Psoas muscle (tissue), 8 donors: Measurements from ENCODE around the gene ELOA. TPM values are rescaled to one million over a fixed set of nuclear protein-coding genes. Genes with fewer than 3 reads are reported as not detected.

ENCODE experiments used
- ATAC-seq, 4 donors: fragments of 200-7000 bp; cut with Tn5 transposase; one replicate each; pipeline ENCODE4 v1.9.1; 2020; ENCODE audit warnings: moderate library complexity in 3 of 4, mild to moderate bottlenecking in 2 of 4
- DNase-seq, 2 donors: peaks; one replicate each; pipeline ENCODE4 v3.0.0-alpha.2; 2020
- H3K27ac ChIP-seq: fragments of 200-600 bp; one replicate; pipeline ENCODE4 v1.8.0; 2022
- H3K27me3 ChIP-seq, 3 donors: fragments of 200-600 bp in 1 of 3; one replicate each; pipeline versions ENCODE4 v1.6.1 to v1.8.0; 2013 to 2022; ENCODE audit warnings: low read length in 2 of 3, mild to moderate bottlenecking in 2 of 3, moderate library complexity in 1 of 3; ENCODE audit not compliant: insufficient read depth in 3 of 3
- H3K36me3 ChIP-seq, 2 donors: fragments of 200-600 bp in 1 of 2; one replicate each; pipeline versions ENCODE4 v1.6.1 to v1.8.0; 2013 to 2022; ENCODE audit warnings: low read depth in 1 of 2, mild to moderate bottlenecking in 1 of 2, moderate library complexity in 1 of 2; ENCODE audit not compliant: insufficient read depth in 1 of 2
- H3K4me1 ChIP-seq: fragments of 200-600 bp; one replicate; pipeline ENCODE4 v1.8.0; 2022
- H3K4me3 ChIP-seq: fragments of 200-600 bp; one replicate; pipeline ENCODE4 v1.8.0; 2022; ENCODE audit warnings: mild to moderate bottlenecking
- H3K9me3 ChIP-seq: fragments of 200-600 bp; one replicate; pipeline ENCODE4 v1.8.0; 2022
- WGBS, 3 donors: extraction: QIAGEN DNeasy Blood & Tissue Kit; methylation state at CpG; one replicate each; pipeline versions ENCODE4 v1.1.6 to v1.1.7; 2013; 5-methylcytosine and 5-hydroxymethylcytosine counted together
- intact Hi-C, 2 donors: fragments of 100-400 bp; cut with DNase I; formaldehyde crosslinking; loops; one replicate each; pipeline versions ENCODE4 v1.11.0 to v1.14.2; 2022
- long read RNA-seq, 2 donors: library from polyadenylated mRNA; unstranded; transcript quantifications; one replicate each; pipeline ENCODE4 v2.0.0, GENCODE V29; 2021
- polyA plus RNA-seq, 3 donors: library from polyadenylated mRNA; stranded (reverse); fragments of 200-250 nt; gene quantifications; one replicate each; pipeline ENCODE4 v1.2.3, GENCODE V29; 2013
- total RNA-seq, 4 donors: library from RNA; stranded (reverse); fragmentation: NEBNext Ultra II Directional in 2 of 4; extraction: Animal tissue kit (Norgen Biotek cat#: 25700) in 2 of 4; gene quantifications; one replicate each; pipeline versions ENCODE4 v1.2.1 to v1.2.4, GENCODE V29; 2021 to 2023
- TF ChIP-seq, protein P1 (sequence below): fragments of 200-600 bp; IDR thresholded peaks from one replicate; pipeline ENCODE4 v1.8.0; 2022; ENCODE audit warnings: antibody characterized with exemption
- donor health status: healthy with polysubstance abuse.
- donor health status: DM: no; HTN: no; CAD: no; lungs with moderate emphysema.
- donor health status: Bipolar disorder and iron deficiency.
- donor health status: healthy.
- donor health status: DM: yes; HTN: yes; CAD: no.
- donor health status: DM: no; HTN: no; CAD: no.
- donor health status: DM: no; HTN: no; CAD: no.
- donor health status: DM: yes; HTN: yes; CAD: no.

Gene ELOA, protein sequence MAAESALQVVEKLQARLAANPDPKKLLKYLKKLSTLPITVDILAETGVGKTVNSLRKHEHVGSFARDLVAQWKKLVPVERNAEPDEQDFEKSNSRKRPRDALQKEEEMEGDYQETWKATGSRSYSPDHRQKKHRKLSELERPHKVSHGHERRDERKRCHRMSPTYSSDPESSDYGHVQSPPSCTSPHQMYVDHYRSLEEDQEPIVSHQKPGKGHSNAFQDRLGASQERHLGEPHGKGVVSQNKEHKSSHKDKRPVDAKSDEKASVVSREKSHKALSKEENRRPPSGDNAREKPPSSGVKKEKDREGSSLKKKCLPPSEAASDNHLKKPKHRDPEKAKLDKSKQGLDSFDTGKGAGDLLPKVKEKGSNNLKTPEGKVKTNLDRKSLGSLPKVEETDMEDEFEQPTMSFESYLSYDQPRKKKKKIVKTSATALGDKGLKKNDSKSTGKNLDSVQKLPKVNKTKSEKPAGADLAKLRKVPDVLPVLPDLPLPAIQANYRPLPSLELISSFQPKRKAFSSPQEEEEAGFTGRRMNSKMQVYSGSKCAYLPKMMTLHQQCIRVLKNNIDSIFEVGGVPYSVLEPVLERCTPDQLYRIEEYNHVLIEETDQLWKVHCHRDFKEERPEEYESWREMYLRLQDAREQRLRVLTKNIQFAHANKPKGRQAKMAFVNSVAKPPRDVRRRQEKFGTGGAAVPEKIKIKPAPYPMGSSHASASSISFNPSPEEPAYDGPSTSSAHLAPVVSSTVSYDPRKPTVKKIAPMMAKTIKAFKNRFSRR
- total RNA-seq (10 to 100 TPM; 41.4 to 68.9 (median 52.3) TPM), polyA plus RNA-seq (10 to 100 TPM; 19.8 to 53.1 (median 36.2) TPM)
- long read RNA-seq, donor 1, full-length matches to known transcripts, result 11 of 34 reads
- long read RNA-seq, donor 1, partial matches to known transcripts, result 23 of 34 reads
- long read RNA-seq, donor 1, other reads (novel, unspliced or antisense), result 0 of 34 reads
- long read RNA-seq, donor 2, full-length matches to known transcripts, result 25 of 68 reads
- long read RNA-seq, donor 2, partial matches to known transcripts, result 39 of 68 reads
- long read RNA-seq, donor 2, other reads (novel, unspliced or antisense), result 4 of 68 reads

- Histone ChIP-seq H3K36me3 (peaks cover 2 to 7% of the 10 kb centered on the region in 2 donors), H3K4me1 (peaks cover 38% of the 10 kb centered on the region), H3K27ac (peak within 1 kb of the TSS; percentile 91), H3K27me3 (no peaks in the 10 kb centered on the region), H3K4me3 (peak within 1 kb of the TSS; percentile 91), H3K9me3 (no peaks in the 10 kb centered on the region)
- intact Hi-C loops, result loop anchor here (2.0 to 10.0 kb wide), 2 partner anchors 49 to 51 kb away; partner anchors contain the start of gene RPL11 (in 1 of the 2)
- DNase-seq, result peak; percentile 80 to 89
- peak; percentile 92 to 93 (median 92) for ATAC-seq
- TF ChIP-seq, protein P1, sequence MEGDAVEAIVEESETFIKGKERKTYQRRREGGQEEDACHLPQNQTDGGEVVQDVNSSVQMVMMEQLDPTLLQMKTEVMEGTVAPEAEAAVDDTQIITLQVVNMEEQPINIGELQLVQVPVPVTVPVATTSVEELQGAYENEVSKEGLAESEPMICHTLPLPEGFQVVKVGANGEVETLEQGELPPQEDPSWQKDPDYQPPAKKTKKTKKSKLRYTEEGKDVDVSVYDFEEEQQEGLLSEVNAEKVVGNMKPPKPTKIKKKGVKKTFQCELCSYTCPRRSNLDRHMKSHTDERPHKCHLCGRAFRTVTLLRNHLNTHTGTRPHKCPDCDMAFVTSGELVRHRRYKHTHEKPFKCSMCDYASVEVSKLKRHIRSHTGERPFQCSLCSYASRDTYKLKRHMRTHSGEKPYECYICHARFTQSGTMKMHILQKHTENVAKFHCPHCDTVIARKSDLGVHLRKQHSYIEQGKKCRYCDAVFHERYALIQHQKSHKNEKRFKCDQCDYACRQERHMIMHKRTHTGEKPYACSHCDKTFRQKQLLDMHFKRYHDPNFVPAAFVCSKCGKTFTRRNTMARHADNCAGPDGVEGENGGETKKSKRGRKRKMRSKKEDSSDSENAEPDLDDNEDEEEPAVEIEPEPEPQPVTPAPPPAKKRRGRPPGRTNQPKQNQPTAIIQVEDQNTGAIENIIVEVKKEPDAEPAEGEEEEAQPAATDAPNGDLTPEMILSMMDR, result no peak
- WGBS, 3 donors, result 0 to 1% (median 0%) methylated on average over 50 to 118 of the region's 119 CpGs
These were observed at the start of gene ELOA for GRCh38 chr1:23743287-23744152. TSS of gene ELOA (plus strand) at chr1:23743471. CDS start at chr1:23743504, 33 bp downstream.

- H3K9me3 ChIP-seq, result no peaks in the 10 kb centered on the region
- WGBS, 3 donors, result 68 to 78% (median 69%) methylated on average over 2 of the region's 2 CpGs
- peaks cover 32 to 64% of the 10 kb centered on the region in 2 donors for H3K36me3 ChIP-seq
- DNase-seq (no peak), ATAC-seq (no peak)
- H3K27me3 ChIP-seq, result no peaks in the 10 kb centered on the region
- peaks cover 51% of the 10 kb centered on the region for H3K4me1 ChIP-seq
- intact Hi-C loops, result loop anchor here (2.0 to 10.0 kb wide), 2 partner anchors 49 to 51 kb away; partner anchors contain the start of gene ELOA (in 2 of the 2)
- peak overlapping the region; percentile 88 for H3K4me3 ChIP-seq
- TF ChIP-seq, protein P1, result no peak
- peak overlapping the region; percentile 90 for H3K27ac ChIP-seq
These were observed 49.7 kb upstream of the ELOA start for GRCh38 chr1:23693599-23693998.

DNA sequence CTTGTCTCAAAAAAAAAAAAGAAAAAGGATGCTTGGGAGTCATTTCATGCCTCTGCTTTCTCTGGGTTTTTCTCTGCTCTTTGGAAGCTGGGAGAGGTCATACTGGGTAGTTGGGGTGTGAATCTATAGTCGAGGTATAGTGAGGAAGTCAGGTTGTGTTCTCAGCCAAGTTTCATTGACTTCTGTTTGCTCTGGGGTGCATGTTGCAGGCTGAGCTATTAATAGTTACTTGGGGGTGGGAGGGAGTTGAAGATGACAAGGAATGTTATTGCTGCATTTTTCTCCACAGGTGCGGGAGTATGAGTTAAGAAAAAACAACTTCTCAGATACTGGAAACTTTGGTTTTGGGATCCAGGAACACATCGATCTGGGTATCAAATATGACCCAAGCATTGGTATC is 48.9 kb upstream of the ELOA start:
- WGBS, 3 donors, result 35 to 46% (median 37%) methylated on average over 3 of the region's 3 CpGs
- intact Hi-C loops, result loop anchor here in 1 of 2 donors (10.0 kb wide), 1 partner anchor 50 kb away; the partner anchor contains the start of gene ELOA
- ATAC-seq (no peak), DNase-seq (no peak)
- TF ChIP-seq, protein P1, result no peak
- H3K4me3 ChIP-seq, result peak overlapping the region; percentile 88
- H3K27me3 ChIP-seq, result no peaks in the 10 kb centered on the region
- peaks cover 32 to 72% of the 10 kb centered on the region in 2 donors for H3K36me3 ChIP-seq
- peaks cover 51% of the 10 kb centered on the region for H3K4me1 ChIP-seq
- peak overlapping the region; percentile 65 for H3K27ac ChIP-seq
- H3K9me3 ChIP-seq, result no peaks in the 10 kb centered on the region

- DNase-seq (no peak), ATAC-seq (no peak)
- H3K27me3 ChIP-seq, result no peaks in the 10 kb centered on the region
- intact Hi-C loops, result loop anchor here in 1 of 2 donors (10.0 kb wide), 1 partner anchor 49 kb away; the partner anchor contains the start of gene ELOA
- 85 to 99% (median 92%) methylated on average over 3 of the region's 3 CpGs for WGBS, 3 donors
- peaks cover 55% of the 10 kb centered on the region for H3K4me1 ChIP-seq
- TF ChIP-seq, protein P1, result no peak
- peaks cover 34 to 85% of the 10 kb centered on the region in 2 donors for H3K36me3 ChIP-seq
- peak overlapping the region; percentile 65 for H3K27ac ChIP-seq
- H3K4me3 ChIP-seq, result no peak overlapping the region
- no peaks in the 10 kb centered on the region for H3K9me3 ChIP-seq
These were observed 47.6 kb upstream of the ELOA start for GRCh38 chr1:23695667-23696066.
